Panc1 (cell line): ENCODE measurements around the gene PLCH2.

Experiments used
- POLR2AphosphoS5 ChIP-seq: IDR thresholded peaks from 2 replicates; pipeline ENCODE4 v1.6.1; 2012; ENCODE audit warnings: mild to moderate bottlenecking, low read depth, low read length, moderate library complexity
- SIN3A ChIP-seq: IDR thresholded peaks from 2 replicates; pipeline ENCODE4 v1.6.1; 2012; ENCODE audit warnings: low read depth, mild to moderate bottlenecking, low read length, moderate library complexity, borderline replicate concordance; ENCODE audit not compliant: insufficient read depth
- TF ChIP-seq, protein P1 (sequence below): fragments of 450-650 bp; IDR thresholded peaks from 2 replicates; pipeline ENCODE4 v1.5.1; 2017; ENCODE audit warnings: mild to moderate bottlenecking
- TF ChIP-seq, protein P2 (sequence below), 2 experiments: IDR thresholded peaks; 2 replicates each; pipeline ENCODE4 v1.6.1; 2011 to 2012; ENCODE audit warnings: low read depth in 2 of 2, control low read depth in 1 of 2, low read length in 1 of 2, mild to moderate bottlenecking in 1 of 2, moderate library complexity in 1 of 2; ENCODE audit not compliant: insufficient read depth in 1 of 2

DNA sequence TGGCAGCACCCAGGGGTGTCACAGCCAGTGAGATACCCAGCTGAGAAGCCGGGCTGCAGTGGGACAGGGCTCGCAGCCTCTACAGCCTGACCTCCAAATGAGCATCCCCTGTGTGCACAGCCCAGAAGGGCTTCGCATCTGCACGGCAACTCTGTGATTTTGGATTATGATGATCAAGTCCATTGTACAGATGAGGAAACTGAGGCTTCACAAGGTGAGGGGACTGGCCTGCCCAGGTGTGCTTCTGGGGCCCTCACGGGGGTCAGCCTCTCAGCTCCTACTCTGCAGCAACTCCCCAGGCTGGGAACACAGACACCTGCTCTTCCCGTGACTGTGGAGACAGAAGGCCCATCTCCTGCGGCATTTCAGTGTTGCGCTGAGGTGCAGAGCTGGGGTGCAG lies 62.8 kb downstream of the PLCH2 start:
- TF ChIP-seq, protein P1, sequence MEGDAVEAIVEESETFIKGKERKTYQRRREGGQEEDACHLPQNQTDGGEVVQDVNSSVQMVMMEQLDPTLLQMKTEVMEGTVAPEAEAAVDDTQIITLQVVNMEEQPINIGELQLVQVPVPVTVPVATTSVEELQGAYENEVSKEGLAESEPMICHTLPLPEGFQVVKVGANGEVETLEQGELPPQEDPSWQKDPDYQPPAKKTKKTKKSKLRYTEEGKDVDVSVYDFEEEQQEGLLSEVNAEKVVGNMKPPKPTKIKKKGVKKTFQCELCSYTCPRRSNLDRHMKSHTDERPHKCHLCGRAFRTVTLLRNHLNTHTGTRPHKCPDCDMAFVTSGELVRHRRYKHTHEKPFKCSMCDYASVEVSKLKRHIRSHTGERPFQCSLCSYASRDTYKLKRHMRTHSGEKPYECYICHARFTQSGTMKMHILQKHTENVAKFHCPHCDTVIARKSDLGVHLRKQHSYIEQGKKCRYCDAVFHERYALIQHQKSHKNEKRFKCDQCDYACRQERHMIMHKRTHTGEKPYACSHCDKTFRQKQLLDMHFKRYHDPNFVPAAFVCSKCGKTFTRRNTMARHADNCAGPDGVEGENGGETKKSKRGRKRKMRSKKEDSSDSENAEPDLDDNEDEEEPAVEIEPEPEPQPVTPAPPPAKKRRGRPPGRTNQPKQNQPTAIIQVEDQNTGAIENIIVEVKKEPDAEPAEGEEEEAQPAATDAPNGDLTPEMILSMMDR: no peak
- TF ChIP-seq POLR2AphosphoS5 (no peak), SIN3A (no peak)
- TF ChIP-seq, protein P2, sequence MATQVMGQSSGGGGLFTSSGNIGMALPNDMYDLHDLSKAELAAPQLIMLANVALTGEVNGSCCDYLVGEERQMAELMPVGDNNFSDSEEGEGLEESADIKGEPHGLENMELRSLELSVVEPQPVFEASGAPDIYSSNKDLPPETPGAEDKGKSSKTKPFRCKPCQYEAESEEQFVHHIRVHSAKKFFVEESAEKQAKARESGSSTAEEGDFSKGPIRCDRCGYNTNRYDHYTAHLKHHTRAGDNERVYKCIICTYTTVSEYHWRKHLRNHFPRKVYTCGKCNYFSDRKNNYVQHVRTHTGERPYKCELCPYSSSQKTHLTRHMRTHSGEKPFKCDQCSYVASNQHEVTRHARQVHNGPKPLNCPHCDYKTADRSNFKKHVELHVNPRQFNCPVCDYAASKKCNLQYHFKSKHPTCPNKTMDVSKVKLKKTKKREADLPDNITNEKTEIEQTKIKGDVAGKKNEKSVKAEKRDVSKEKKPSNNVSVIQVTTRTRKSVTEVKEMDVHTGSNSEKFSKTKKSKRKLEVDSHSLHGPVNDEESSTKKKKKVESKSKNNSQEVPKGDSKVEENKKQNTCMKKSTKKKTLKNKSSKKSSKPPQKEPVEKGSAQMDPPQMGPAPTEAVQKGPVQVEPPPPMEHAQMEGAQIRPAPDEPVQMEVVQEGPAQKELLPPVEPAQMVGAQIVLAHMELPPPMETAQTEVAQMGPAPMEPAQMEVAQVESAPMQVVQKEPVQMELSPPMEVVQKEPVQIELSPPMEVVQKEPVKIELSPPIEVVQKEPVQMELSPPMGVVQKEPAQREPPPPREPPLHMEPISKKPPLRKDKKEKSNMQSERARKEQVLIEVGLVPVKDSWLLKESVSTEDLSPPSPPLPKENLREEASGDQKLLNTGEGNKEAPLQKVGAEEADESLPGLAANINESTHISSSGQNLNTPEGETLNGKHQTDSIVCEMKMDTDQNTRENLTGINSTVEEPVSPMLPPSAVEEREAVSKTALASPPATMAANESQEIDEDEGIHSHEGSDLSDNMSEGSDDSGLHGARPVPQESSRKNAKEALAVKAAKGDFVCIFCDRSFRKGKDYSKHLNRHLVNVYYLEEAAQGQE (IDR thresholded peaks at IDR 0.05; ENCODE audit: insufficient read depth in 1 of 2, low read depth in 2 of 2, low read length in 1 of 2): no peak
